GM18508 (cell line): ENCODE measurements around the gene HCRTR1.

Source experiments
- ATAC-seq: cut with Tn5 transposase; IDR thresholded peaks from one replicate; pipeline ENCODE4 v1.9.1; 2021; ENCODE audit warnings: moderate number of reproducible peaks; ENCODE audit not compliant: insufficient read depth, unreplicated experiment

The HCRTR1 gene

GRCh38 chr1:31663622-31664452 is 46.3 kb downstream of the HCRTR1 start:
- no peak for ATAC-seq

DNA sequence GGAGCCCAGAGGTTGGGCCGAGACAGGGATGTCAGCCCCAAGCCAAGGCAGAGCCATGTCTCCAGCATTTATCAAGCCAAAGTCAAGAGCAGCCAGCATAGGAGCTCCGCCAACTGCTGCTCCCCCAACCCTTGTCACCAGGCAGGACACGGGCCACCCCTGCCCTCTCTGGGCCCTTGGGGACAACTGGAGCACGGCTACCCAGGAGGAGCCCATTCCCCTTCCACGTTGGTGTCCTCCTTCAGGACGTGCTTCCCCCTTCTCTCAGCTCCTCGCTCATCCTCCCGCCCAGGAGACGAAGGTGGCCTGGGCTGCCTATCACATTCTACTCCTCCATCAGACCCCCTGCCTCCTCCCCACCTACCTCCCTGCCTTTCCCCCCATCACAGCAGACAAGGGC is 47.0 kb downstream of the HCRTR1 start:
- ATAC-seq = no peak

GRCh38 chr1:31665234-31665878 is 47.9 kb downstream of the HCRTR1 start:
- ATAC-seq = no peak

GRCh38 chr1:31666263-31666963 is 48.9 kb downstream of the HCRTR1 start:
- ATAC-seq = no peak

GRCh38 chr1:31667065-31667785 is 49.7 kb downstream of the HCRTR1 start:
- no peak for ATAC-seq

DNA sequence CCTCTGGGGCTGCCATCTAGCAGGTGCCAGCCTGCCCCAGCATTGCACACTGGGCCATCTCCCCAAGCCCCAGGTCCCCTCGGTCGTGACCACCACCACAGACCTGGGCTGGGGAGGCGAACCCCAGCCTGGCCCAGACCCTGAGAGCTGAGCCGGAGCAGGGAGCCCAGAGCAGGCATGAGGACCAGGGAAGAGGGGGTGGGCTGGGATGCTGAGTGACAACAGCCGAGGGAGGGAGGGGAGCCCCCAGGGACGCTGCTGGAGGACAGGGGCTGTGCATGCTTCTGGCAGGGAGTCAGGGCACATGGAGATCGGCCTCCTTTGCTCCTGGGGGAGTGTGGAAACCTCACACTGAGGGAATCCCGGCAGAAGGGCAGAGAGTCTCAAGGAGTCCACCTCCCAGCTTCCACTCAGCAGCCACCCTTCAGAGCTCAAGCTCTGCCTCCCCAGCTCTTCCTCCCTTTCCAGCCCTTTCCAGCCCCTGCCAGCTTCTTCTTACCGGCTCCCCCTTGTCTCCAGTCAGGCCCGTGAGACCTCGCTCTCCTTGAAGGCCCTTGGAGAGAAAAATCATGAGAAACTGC is 50.9 kb downstream of the HCRTR1 start:
- ATAC-seq = no peak

GRCh38 chr1:31669433-31669785 is 51.9 kb downstream of the HCRTR1 start:
- no peak for ATAC-seq

GRCh38 chr1:31669786-31670592 is 52.5 kb downstream of the HCRTR1 start:
- no peak for ATAC-seq

- ATAC-seq = no peak
Observed at GRCh38 chr1:31670593-31670964, 53.1 kb downstream of the HCRTR1 start.

DNA sequence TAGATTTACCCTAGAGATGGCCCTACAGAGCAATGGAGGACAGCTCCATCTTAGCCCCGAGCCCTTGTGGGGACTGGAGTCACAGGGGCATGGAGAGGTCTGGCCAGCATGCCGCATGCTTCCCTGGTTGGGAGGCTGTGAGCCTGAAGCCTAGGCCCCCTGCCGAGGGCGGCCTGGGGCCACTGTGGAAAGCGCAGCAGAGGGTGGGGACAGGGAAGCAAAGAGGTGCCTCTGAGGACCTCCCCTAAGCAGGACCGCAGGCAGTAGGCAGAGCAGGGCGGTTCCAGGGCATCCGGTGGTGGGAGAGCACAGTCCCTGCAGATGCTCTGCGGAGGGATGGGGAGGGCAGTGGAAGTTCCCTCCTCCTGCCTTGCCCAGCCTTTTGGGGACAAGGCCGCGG is 53.7 kb downstream of the HCRTR1 start:
- ATAC-seq = no peak

DNA sequence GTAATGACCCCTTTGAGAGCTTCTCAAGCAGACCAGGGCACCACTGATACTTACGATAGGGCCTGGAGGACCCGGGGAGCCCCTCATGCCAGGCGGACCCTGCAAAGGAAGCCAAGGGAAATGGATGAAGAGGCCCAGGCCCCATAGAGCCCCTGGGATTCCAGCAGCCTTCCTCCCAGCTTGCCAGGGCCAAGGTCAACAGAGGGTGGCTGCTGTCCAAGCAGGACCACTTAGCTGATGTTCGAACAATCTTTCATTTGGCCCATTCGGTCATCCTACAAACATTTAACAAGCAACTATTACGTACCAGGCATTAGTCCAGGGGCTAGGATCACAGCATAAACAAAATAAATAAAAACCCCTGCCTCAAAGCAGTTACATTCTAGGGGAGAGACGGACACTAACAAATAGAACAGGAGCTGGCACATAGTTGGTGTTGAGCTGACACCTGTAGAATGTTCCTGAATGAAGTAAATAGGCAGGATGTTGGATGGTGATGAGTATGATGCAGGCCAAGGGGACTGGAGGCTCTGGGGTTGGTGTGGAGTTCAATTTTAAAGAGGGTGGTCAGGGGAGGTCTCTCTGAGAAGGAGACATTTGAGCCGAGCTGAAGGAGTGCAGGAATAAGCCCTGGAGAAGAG is 54.2 kb downstream of the HCRTR1 start:
- no peak for ATAC-seq

DNA sequence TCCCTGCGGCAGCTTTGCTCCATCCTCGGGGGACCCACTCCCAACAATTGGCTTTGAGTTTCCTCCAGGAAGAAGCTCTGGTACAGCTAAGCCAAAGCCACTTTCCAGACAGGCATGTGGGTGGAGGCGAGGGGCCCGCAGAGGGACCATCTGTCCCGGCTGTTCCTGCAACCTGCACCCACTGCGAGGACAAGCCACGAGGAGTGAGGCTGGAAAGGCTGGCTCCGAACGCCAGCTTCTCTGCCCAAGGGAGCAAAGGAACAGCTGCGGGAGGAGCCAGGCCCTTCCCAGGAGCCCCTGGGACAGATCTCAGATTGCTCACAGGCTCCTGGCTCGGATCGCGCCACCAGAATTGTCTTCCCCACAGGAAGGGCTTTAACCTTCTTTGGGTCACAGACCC is 55.5 kb downstream of the HCRTR1 start:
- ATAC-seq = no peak

- no peak for ATAC-seq
Observed at GRCh38 chr1:31673433-31673832, 55.9 kb downstream of the HCRTR1 start.

DNA sequence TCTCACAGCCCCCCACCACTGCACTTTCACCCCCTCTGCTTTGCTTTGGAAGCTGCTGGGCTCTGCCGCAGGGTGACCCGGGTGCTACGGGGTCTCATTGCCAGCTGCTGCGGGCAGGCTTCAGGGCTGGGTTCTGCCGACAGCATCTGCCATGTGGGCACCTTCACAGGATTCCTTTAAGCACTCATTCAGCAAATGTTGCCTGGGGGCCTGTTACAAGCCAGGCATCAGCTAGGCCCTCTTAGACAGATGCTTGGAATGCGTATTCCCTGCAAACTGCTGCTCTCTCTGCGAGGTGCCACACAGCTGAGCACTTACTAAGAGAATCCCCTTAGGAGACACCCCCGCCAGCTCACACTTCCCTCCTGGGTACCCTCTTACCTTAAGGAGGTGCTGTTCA is 57.1 kb downstream of the HCRTR1 start:
- ATAC-seq = no peak

GRCh38 chr1:31675161-31675560 is 57.7 kb downstream of the HCRTR1 start:
- no peak for ATAC-seq

GRCh38 chr1:31675756-31676155 is 58.3 kb downstream of the HCRTR1 start:
- no peak for ATAC-seq
